Right ventricle myocardium inferior (tissue), 1 donor: Measurements from ENCODE around the gene DISP3. TPM values are rescaled to one million over a fixed set of nuclear protein-coding genes. Genes with fewer than 3 reads are reported as not detected.

Source experiments
- ATAC-seq: fragments of 200-7000 bp; cut with Tn5 transposase; one replicate; pipeline ENCODE4 v1.9.1; 2020; ENCODE audit warnings: mild to moderate bottlenecking, moderate library complexity
- DNase-seq: peaks from one replicate; pipeline ENCODE4 v3.0.0; 2021; ENCODE audit errors: missing footprints
- intact Hi-C: fragments of 100-400 bp; cut with DNase I; formaldehyde crosslinking; loops from one replicate; pipeline ENCODE4 v1.11.0; 2022
- total RNA-seq: library from RNA; stranded (reverse); fragmentation: NEBNext Ultra II Directional; extraction: Animal tissue kit (Norgen Biotek cat#: 25700); gene quantifications from one replicate; pipeline ENCODE4 v1.2.1, GENCODE V29; 2021
- donor health status: DM: no; HTN: yes; CAD: no; lungs with severe emphysema.

The DISP3 gene
- total RNA-seq, 1 donor from 2014 or later, result 0.08 TPM

- ATAC-seq (no peak), DNase-seq (no peak)
- intact Hi-C loops, result no loop called here
These were observed 3.2 kb downstream of the DISP3 start for GRCh38 chr1:11482198-11482597.

DNA sequence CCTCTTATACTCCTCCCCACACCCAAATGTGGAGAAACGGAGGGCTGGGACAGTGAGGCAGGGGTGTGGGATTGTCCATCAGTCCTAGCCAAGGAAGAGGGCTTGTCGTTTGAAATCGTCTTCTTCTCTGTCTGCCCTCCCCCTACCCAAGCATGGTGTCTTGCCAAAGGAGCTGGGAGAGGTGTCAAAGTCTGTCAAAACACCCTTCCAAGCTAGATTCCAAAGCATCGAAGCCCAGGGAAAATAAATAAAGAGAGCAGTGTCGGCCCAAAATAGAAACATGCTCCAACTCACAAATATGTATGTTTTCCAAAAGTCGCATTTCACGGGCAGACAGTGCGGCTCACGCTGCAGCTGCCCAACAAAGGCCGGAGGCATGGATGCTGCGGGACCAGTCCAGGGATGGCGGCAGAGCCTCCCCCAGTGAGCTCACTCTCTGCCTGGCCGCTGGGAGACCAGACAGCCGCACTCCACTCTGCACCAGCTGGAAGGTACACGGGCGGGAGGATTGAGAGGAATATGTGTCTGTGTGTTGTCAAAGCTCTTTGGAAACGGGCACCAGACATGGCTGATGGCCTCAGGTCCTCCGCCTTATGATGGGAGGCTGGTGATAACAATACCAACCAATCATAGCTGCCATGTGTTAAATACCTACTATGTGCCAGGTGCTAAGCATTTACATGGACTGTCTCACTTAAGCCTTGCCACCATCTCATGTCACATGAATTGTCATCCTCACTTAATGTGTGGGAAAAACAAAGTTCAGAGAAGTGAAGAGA is 3.9 kb downstream of the DISP3 start:
- ATAC-seq, result no peak
- intact Hi-C loops, result no loop called here

DNA sequence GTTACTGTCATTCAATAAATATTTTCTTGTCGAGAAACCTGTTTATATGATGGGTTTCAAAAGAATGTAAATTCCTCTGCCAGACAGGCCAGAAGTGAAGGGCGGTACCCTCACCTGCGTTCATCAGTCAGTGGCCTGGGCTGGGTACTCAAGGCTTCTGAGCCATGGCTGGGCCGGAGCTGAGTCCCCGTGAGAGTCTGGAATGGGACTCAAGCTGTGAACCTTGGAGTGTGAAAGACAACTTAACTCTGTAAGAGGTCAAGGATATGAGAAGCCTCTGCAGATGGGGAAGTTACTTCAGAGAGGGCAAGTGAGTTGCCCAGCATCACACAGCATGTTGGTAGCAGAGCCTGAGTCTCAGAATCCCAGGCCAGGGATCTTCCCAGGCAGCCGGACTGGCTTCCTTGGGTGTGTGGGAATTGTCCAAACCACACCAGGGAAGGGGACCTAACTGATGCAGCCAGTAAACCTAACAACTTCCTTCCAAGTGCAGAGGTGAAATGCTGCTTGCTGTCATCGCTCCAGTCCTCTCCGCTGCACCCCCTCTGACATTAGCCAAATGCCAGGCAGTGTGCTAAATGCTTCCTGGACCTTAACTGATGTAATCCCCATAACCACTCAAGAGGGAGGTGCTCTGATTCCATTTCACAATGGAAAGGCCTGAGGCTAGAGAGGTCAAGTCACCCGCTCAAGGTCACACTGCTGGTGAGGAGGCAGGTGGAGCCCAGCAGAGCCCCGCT is 4.8 kb downstream of the DISP3 start:
- DNase-seq (no peak), ATAC-seq (peak; percentile 38)
- intact Hi-C loops, result no loop called here

More for the DNA sequence above, 3.9 kb downstream of the DISP3 start:
- DNase-seq, result no peak

DNA sequence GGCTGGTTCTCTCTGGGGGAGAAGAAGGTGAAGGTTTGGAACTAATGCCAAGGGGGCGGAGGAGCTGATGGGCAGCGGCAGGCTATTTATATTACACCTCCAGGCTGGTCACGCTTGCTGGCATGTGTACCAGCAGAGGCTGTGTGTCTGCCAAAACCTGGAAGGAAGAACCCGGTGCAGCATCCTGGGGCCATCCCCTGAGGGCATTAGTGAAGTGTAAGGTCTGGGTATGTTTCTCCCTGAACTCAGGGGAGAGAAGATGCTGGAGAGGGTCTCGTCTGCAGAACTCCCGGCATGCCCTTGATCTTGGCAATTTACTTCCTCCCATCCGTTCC is 5.3 kb downstream of the DISP3 start:
- intact Hi-C loops, result no loop called here
- ATAC-seq, result peak; percentile 46
- peak; percentile 73 for DNase-seq

DNA sequence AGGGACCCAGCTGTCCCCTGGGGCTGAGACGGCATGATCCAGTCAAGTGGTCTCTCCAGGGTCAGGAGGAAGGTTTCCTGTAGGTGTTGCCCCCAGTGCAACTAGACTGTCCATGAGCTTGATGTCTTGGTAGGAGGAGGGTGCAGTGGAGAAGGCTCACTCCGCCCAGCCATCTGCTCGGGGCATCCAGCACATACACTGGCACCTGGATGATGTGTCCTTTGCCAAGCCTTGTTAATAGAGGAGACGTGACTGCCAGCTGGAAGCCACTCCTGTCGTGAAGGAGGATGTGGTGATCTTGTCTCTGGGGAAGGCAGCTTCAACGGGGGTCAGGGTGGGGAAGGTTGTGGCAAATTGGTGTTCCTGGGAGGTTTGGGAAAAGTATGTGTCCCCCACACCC is 6.2 kb downstream of the DISP3 start:
- no peak for ATAC-seq
- DNase-seq, result no peak
- intact Hi-C loops, result no loop called here

DNA sequence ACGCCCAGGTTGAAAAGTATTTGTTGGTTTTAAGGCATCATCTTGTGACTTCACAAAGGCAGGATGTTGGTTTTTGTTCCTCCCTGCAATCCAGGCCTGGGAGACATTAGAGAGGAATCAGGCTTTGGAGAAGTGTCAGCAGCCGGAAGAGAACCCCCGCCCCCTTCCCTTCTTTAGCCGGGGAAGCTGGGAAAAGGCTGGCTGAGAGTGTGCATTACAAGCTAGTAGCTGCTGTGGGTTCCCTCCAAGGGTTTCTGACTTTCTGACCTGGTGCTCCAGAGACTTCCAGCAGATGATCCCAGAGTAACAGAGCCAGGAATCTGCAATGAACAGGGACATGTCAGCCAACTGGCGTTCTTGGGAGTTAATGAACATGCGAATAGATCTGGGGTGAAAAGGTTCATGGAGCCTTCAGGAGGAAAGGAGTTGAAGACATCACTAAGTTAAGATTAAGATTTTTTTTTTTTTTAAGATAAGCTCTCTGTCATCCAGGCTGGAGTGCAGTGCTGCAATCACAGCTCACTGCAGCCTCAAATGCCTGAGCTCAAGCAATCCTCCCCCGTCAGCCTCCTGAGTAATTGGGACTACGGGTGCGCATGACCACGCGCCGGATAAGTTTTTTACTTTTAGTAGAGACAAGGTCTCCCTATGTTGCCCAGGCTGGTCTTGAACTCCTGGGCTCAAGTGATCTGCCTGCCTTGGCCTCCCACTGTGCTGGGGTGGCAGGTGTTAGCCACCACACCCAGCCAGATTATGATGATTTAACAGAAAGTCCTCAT is 7.5 kb downstream of the DISP3 start:
- ATAC-seq, result no peak
- intact Hi-C loops, result no loop called here
- DNase-seq, result no peak

DNA sequence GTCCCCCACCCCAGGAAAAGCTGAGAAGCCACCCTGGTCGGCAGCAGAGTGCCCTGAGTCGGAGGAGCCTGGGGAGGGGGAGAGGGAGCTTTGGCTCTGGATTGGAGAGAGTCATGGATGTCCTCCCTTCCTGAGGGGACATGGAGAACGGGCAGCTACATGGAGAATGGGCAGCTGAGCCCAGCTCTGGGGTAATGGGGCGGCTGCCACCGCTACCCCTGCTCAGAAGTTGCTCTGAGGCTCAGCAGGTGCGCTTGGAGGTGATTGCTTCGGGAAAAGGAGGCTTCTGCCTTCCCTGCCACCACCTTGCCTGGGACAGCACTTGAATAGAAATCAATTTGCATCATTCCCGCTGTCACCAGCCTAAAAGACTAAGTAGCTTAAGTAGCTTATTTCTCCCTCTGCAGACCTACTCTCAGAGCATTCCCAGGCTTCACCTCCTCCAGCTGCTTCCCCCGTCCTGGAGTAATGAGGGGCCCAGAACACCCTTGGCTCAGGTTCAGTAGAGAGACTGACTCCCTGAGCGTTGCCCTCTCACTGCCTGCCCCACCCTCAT is 8.3 kb downstream of the DISP3 start:
- intact Hi-C loops, result no loop called here
- DNase-seq (no peak), ATAC-seq (no peak)

- no peak for DNase-seq
- intact Hi-C loops, result no loop called here
- no peak for ATAC-seq
These were observed 9.3 kb downstream of the DISP3 start for GRCh38 chr1:11488201-11488770.

DNA sequence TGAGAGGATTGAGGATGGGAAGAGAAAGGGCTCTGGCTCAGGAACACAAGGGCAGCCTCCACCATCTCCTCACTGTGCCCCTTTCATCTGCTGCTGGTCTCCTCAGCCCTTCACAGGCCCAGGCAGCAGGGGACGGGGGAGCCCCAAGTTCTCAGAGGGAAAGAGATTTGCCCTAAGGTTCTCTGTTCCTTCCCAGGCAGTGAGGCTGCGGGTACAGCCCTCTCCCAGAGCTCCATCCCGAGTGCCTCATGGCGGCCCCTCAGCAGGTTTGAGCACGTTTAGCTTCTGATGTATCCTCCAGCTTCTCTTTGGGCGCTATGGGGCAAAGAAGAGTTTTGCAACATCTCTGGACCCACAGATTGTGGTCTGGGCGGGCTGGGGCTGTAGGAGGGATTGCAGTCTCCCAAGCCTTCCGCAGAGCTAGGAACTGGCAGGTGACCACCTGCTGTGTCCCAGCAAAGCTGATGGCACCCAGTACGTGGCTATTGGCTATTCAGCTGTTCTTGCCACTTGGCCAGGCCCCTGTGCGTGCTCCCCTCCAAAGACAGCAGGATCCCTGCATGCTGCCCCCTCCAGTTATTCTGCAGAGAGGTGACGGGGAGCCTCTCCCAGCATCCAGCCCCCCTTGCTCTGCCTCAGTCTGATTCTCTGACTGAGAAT is 10.1 kb downstream of the DISP3 start:
- DNase-seq (no peak), ATAC-seq (no peak)
- intact Hi-C loops, result no loop called here

DNA sequence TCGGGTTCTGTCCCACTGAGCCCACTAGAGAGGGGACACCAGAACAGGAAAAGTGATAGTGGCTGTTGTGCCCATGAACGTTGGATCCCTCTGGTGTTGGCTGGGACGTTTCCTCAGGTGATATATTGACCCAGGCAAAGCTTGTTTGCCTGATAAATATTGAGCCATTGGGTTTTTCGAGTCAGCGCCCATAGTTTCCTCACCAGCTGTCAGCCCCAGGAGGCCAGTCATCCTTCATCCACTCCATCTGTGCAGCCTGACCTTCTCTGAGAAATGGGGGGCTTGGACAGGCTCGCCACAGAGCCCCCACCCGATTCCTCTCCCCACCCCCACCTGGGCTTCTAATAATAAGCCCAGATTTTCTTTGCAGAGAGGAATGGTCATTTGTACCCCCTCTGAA is 13.3 kb downstream of the DISP3 start:
- intact Hi-C loops, result no loop called here
- DNase-seq (no peak), ATAC-seq (no peak)

DNA sequence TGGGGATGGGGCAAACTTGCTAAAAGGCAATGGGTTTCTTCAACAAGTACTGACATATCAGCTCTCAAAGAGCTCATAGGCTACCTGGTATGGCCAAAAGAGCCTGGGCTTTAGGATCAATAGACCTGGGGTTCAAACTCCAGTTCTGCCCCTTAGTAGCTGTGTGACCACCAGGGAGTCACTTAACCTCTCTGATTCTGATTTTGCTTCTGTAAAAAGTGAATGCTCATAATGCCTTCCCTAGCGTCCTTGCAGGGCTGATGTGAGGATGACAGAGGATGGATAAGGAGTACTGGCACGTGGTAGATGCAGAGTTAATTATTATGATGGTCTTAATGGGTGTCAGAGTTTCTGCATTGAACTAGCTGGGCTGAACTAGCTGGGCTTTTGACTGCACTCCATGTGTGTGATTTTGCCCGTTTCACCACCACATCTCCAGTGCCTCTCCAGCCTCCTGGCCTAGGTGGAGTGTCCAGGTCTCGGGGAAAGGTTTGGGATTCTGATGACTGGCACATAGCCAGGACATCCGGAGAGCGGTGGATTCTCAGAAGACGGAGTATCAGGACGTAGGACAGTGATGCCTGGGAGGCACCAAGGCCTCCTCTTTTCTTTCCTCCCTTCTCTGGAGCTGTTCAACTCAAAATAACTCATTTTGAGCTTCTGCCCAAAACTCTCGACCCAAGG is 15.2 kb downstream of the DISP3 start:
- DNase-seq, result no peak
- intact Hi-C loops, result no loop called here
- no peak for ATAC-seq

DNA sequence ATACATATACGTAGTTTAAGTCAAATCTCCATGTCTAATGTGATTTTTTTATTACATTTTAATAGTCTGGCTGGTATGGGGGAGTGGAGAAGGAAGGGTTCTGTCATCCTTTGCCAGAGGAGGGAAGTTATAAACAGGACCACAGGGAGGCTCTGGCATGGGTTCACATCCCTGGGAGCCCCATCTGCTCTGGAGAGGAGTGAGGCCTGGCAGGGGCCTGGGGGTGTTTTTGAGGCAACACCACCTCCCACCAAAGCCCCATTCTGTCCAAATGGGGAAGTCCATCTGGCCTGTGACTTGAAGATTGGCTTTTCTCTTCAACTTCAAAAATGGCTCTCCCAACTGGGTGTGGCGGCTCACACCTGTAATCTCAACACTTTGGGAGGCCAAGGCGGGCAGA is 15.8 kb downstream of the DISP3 start:
- intact Hi-C loops, result no loop called here
- no peak for DNase-seq

DNA sequence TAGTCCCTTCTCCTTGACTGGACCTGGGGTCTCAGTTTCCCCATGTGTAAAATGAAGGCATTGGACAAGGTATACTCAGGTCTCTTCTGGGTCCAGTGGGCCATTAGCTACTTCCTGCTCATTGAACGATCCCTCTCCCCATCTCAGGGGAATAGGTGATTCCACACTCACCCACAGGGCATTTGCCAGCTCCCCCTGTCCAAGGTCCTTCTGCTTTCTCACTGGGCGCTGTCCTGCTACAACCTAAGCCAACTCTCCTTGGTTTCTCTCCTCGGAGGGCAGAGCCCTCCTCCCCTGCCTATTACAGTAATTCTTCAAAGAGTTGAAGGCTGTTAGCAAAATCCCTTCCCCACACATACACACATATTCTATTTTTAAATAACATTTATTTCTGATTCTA is 16.6 kb downstream of the DISP3 start:
- ATAC-seq (no peak), DNase-seq (no peak)
- intact Hi-C loops, result no loop called here

More for the DNA sequence above, 15.8 kb downstream of the DISP3 start:
- ATAC-seq, result no peak

DNA sequence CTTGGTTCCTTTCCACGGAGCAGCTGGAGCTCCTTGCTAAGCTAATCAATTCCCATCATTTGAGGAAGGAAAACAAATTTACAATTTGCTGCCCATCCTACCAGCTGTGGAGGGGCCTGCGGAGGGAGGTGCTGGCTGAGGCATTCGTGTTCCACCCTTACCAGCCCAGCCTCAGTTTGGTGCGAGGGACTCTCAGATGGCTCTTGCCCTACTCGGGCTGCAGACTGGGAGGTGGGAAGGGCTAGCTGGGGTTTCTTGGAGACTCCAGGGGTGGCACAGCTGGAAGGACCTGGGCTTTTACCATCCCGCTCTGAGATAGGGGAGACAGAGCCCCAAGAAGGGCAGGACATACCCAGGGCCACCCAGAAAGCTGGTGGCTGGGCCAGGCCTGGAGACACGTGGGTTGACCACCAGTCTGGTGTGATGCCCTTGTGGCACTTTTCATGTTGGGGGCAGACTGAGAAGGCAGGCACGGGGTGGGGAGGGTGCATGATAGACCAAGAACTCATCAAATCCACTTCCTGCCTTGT is 17.7 kb downstream of the DISP3 start:
- intact Hi-C loops, result no loop called here
- ATAC-seq (no peak), DNase-seq (no peak)

- ATAC-seq (no peak), DNase-seq (no peak)
- intact Hi-C loops, result no loop called here
These were observed 20.1 kb downstream of the DISP3 start for GRCh38 chr1:11498956-11499594.

- DNase-seq (no peak), ATAC-seq (no peak)
- intact Hi-C loops, result no loop called here
These were observed 20.8 kb downstream of the DISP3 start for GRCh38 chr1:11499601-11500331.

- ATAC-seq (no peak), DNase-seq (no peak)
- intact Hi-C loops, result no loop called here
These were observed 21.9 kb downstream of the DISP3 start for GRCh38 chr1:11500881-11501280.
